HCT116 (cell line): ENCODE measurements around the gene TMEM185B. TPM values are rescaled to one million over a fixed set of nuclear protein-coding genes. Genes with fewer than 3 reads are reported as not detected.
A peak's percentile ranks its signal among the peaks of the same experiment; 100 is the strongest.

Experiments
- ATAC-seq: fragments of 200-7000 bp; cut with Tn5 transposase; 2 replicates; pipeline ENCODE4 v1.9.1; 2020; ENCODE audit warnings: mild to moderate bottlenecking, moderate library complexity
- BruUV-seq: library from RNA; stranded (reverse); fragments of 400-500 nt; replicated peaks from 2 replicates; lab custom pipeline; 2021; lab: Mats Ljungman, UMichigan
- CTCF ChIA-PET: fragments of 300-600 bp; sonication (Branson Sonifier 250); formaldehyde crosslinking; loops from one replicate; lab custom pipeline; 2021; ENCODE audit warnings: antibody characterized with exemption; lab: Charles Lee
- POLR2A ChIA-PET: fragments of 300-600, 350-600 bp; sonication (Branson Sonifier 250); formaldehyde crosslinking; loops from one replicate; lab custom pipeline; 2021; ENCODE audit warnings: antibody characterized with exemption; lab: Charles Lee
- RAD21 ChIA-PET, 2 experiments: fragments of 300-600 bp; sonication (Branson Sonifier 250); formaldehyde crosslinking; loops; one replicate each; lab custom pipeline; 2023; ENCODE audit warnings: low total read pairs in 2 of 2; ENCODE audit not compliant: uncharacterized antibody in 2 of 2, unreplicated experiment in 2 of 2, low non-redundant PET in 1 of 2; lab: Charles Lee
- DNase-seq: peaks from one replicate; pipeline ENCODE4 v3.0.0-alpha.2; 2010; ENCODE audit warnings: low read depth, low spot score
- H2AFZ ChIP-seq: fragments of 200-600 bp; shearing (Covaris generic), sonication (generic); 2 replicates; pipeline ENCODE4 v1.6.1; 2017; ENCODE audit warnings: low read depth, mixed run types, mixed read lengths, antibody characterized with exemption, low read length; ENCODE audit not compliant: poor library complexity, severe bottlenecking
- H3K27ac ChIP-seq: 2 replicates; pipeline ENCODE4 v1.5.1; 2012; ENCODE audit warnings: low read depth, low read length
- H3K27me3 ChIP-seq: fragments of 200-600 bp; sonication (generic); 2 replicates; pipeline ENCODE4 v1.6.1; 2016; ENCODE audit warnings: mixed run types, low read length, mixed read lengths; ENCODE audit not compliant: insufficient read depth
- H3K36me3 ChIP-seq, 2 experiments: fragments of 200-500 bp in 1 of 2; fragments of 200-600 bp in 1 of 2; sonication (Bioruptor generic) in 1 of 2; sonication (generic) in 1 of 2; 2 replicates each; pipeline versions ENCODE4 v1.5.1 to v1.6.1; 2014 to 2016; ENCODE audit warnings: low read length in 2 of 2, inconsistent platforms in 1 of 2, mixed read lengths in 1 of 2, mixed run types in 1 of 2; ENCODE audit not compliant: insufficient read depth in 2 of 2, control insufficient read depth in 1 of 2
- H3K4me1 ChIP-seq, 2 experiments: fragments of 200-600 bp in 1 of 2; sonication (generic) in 1 of 2; 2 replicates each; pipeline versions ENCODE4 v1.5.1 to v1.6.1; 2012 to 2017; ENCODE audit warnings: low read length in 2 of 2, inconsistent platforms in 1 of 2, mild to moderate bottlenecking in 1 of 2, mixed read lengths in 1 of 2, mixed run types in 1 of 2, moderate library complexity in 1 of 2; ENCODE audit not compliant: insufficient read depth in 2 of 2, control insufficient read depth in 1 of 2
- H3K4me2 ChIP-seq: fragments of 200-600 bp; sonication (generic); 2 replicates; pipeline ENCODE4 v1.6.1; 2017; ENCODE audit warnings: mixed run types, low read length, mixed read lengths
- H3K4me3 ChIP-seq, 2 experiments: fragments of 200-600 bp in 1 of 2; sonication (generic) in 1 of 2; replicated peaks in 1 of 2; 2 replicates each; pipeline ENCODE4 v1.5.1; 2011 to 2016; ENCODE audit warnings: low read length in 2 of 2, control low read depth in 1 of 2, low read depth in 1 of 2, mild to moderate bottlenecking in 1 of 2, mixed read lengths in 1 of 2, mixed run types in 1 of 2
- H3K79me2 ChIP-seq: fragments of 200-600 bp; sonication (generic); 2 replicates; pipeline ENCODE4 v1.6.1; 2017; ENCODE audit warnings: mild to moderate bottlenecking, mixed run types, low read length, moderate library complexity, mixed read lengths; ENCODE audit not compliant: insufficient read depth
- H3K9ac ChIP-seq: fragments of 200-600 bp; sonication (generic); 2 replicates; pipeline ENCODE4 v1.6.1; 2016; ENCODE audit warnings: low read length, mixed read lengths
- H3K9me2 ChIP-seq: fragments of 200-600 bp; sonication (generic), shearing (Covaris generic); 2 replicates; pipeline ENCODE4 v1.6.1; 2017; ENCODE audit warnings: mixed run types, mild to moderate bottlenecking, moderate library complexity; ENCODE audit not compliant: insufficient read depth
- H3K9me3 ChIP-seq, 2 experiments: fragments of 200-500 bp in 1 of 2; fragments of 200-600 bp in 1 of 2; sonication (Bioruptor generic) in 1 of 2; sonication (generic) in 1 of 2; 2 replicates each; pipeline ENCODE4 v1.6.1; 2014 to 2017; ENCODE audit warnings: low read length in 2 of 2, mixed read lengths in 2 of 2, inconsistent platforms in 1 of 2, low read depth in 1 of 2, mild to moderate bottlenecking in 1 of 2, mixed run types in 1 of 2, moderate library complexity in 1 of 2; ENCODE audit not compliant: control insufficient read depth in 1 of 2, insufficient read depth in 1 of 2
- H4K20me1 ChIP-seq: fragments of 200-600 bp; sonication (generic), shearing (Covaris generic); 2 replicates; pipeline ENCODE4 v1.6.1; 2017; ENCODE audit warnings: mixed run types, mild to moderate bottlenecking, moderate library complexity; ENCODE audit not compliant: insufficient read depth
- CBX3 ChIP-seq: IDR thresholded peaks from 2 replicates; pipeline ENCODE4 v1.6.1; 2012; ENCODE audit warnings: low read depth
- CEBPB ChIP-seq: IDR thresholded peaks from 2 replicates; pipeline ENCODE4 v1.6.1; 2012; ENCODE audit warnings: low read depth
- EGR1 ChIP-seq: IDR thresholded peaks from 2 replicates; pipeline ENCODE4 v1.6.1; 2012; ENCODE audit warnings: low read depth
- EZH2 ChIP-seq: fragments of 200-600 bp; sonication (generic); IDR thresholded peaks from 2 replicates; pipeline ENCODE4 v1.6.1; 2017; ENCODE audit warnings: antibody characterized with exemption, mixed run types
- FOSL1 ChIP-seq: IDR thresholded peaks from 2 replicates; pipeline ENCODE4 v1.6.1; 2012; ENCODE audit warnings: low read depth
- JUND ChIP-seq: IDR thresholded peaks from 2 replicates; pipeline ENCODE4 v1.6.1; 2012
- POLR2AphosphoS5 ChIP-seq: IDR thresholded peaks from 2 replicates; pipeline ENCODE4 v1.6.1; 2011; ENCODE audit warnings: mild to moderate bottlenecking, low read depth, low read length, moderate library complexity
- REST ChIP-seq: IDR thresholded peaks from 2 replicates; pipeline ENCODE4 v1.6.1; 2012; ENCODE audit warnings: low read depth
- SIN3A ChIP-seq: IDR thresholded peaks from 2 replicates; pipeline ENCODE4 v1.6.1; 2012; ENCODE audit warnings: low read depth
- YY1 ChIP-seq: IDR thresholded peaks from 2 replicates; pipeline ENCODE4 v1.6.1; 2011; ENCODE audit warnings: low read length, low read depth, moderate library complexity, mild to moderate bottlenecking; ENCODE audit not compliant: insufficient replicate concordance; ENCODE audit errors: extremely low read depth
- ZFX ChIP-seq: fragments of 450-650 bp; IDR thresholded peaks from 2 replicates; pipeline ENCODE4 v1.6.1; 2017
- intact Hi-C: fragments of 100-400 bp; cut with micrococcal nuclease; formaldehyde crosslinking; loops from 2 replicates; pipeline ENCODE4 v1.10.0; 2022
- total RNA-seq: library from RNA; stranded (reverse); gene quantifications from one replicate; pipeline ENCODE4 v1.2.1, GENCODE V29; 2021; ENCODE audit not compliant: unreplicated experiment
- TF ChIP-seq, protein P1 (sequence below), 3 experiments: fragments of 200-600 bp in 1 of 3; sonication (generic) in 1 of 3; IDR thresholded peaks in 2 of 3; conservative IDR thresholded peaks in 1 of 3; 2 replicates each; pipeline ENCODE4 v1.5.1; 2012 to 2017; ENCODE audit warnings: low read depth in 2 of 3, low read length in 2 of 3, antibody characterized with exemption in 1 of 3, borderline replicate concordance in 1 of 3, control low read depth in 1 of 3, mild to moderate bottlenecking in 1 of 3, mixed read lengths in 1 of 3, mixed run types in 1 of 3, moderate library complexity in 1 of 3; ENCODE audit not compliant: insufficient read depth in 1 of 3
- TF ChIP-seq, protein P2 (sequence below): IDR thresholded peaks from 2 replicates; pipeline ENCODE4 v1.6.1; 2012

Gene TMEM185B
- total RNA-seq, 1 experiment from 2014 or later: 27.1 TPM

DNA sequence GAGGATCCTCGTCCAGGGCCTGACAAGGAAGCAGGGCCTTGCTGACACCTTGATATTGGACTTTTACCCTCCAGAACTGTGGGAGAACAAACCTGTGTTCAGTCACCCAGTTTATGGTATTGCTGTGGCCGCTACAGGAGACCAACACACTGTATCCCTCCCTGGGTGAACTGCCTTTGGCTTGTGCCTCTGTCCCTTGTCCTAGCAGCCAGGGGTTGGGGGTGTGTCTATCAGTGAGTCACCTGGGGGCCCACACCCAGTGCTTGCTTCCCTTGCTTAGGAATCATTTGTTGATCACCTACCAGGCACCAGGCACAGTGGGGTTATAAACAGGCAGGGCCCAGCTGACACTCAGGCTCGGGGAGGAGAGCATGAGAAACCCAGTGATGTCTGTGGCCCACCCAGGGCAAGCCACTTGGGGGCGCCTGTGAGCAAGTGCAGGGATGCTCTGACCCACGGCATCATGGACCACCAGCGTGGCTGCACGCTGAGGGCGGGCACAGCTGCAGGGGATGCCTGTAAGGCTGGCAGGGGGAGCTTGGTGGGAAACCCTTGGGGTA lies 17.1 kb downstream of the TMEM185B start (continued):
- TF ChIP-seq FOSL1: peak; percentile 15; the same call in 1 of the 2 replicates
- TF ChIP-seq YY1: no peak
- TF ChIP-seq, all 23 proteins: peak for 4

GRCh38 chr2:120204945-120205670 lies 18.1 kb downstream of the TMEM185B start:
- no peak overlapping the region for H3K4me3 ChIP-seq
- H3K36me3 ChIP-seq: no peaks in the 10 kb centered on the region
- H3K9ac ChIP-seq: no peak overlapping the region
- no peak for TF ChIP-seq POLR2AphosphoS5
- no peak for TF ChIP-seq REST
- no peak for TF ChIP-seq EGR1
- no peak for TF ChIP-seq FOSL1
- TF ChIP-seq SIN3A: no peak
- TF ChIP-seq CEBPB: no peak
- TF ChIP-seq EZH2: no peak
- TF ChIP-seq, protein P1, sequence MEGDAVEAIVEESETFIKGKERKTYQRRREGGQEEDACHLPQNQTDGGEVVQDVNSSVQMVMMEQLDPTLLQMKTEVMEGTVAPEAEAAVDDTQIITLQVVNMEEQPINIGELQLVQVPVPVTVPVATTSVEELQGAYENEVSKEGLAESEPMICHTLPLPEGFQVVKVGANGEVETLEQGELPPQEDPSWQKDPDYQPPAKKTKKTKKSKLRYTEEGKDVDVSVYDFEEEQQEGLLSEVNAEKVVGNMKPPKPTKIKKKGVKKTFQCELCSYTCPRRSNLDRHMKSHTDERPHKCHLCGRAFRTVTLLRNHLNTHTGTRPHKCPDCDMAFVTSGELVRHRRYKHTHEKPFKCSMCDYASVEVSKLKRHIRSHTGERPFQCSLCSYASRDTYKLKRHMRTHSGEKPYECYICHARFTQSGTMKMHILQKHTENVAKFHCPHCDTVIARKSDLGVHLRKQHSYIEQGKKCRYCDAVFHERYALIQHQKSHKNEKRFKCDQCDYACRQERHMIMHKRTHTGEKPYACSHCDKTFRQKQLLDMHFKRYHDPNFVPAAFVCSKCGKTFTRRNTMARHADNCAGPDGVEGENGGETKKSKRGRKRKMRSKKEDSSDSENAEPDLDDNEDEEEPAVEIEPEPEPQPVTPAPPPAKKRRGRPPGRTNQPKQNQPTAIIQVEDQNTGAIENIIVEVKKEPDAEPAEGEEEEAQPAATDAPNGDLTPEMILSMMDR (IDR thresholded peaks at IDR 0.05 in 2 of 3, conservative IDR thresholded peaks at IDR 0.05 in 1 of 3; ENCODE audit: borderline replicate concordance in 1 of 3, insufficient read depth in 1 of 3, low read depth in 2 of 3, low read length in 2 of 3): no peak
- TF ChIP-seq JUND: no peak
- no peak for TF ChIP-seq YY1
- TF ChIP-seq, protein P2, sequence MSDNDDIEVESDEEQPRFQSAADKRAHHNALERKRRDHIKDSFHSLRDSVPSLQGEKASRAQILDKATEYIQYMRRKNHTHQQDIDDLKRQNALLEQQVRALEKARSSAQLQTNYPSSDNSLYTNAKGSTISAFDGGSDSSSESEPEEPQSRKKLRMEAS: no peak
- TF ChIP-seq ZFX: no peak
- no peak for TF ChIP-seq CBX3
- TF ChIP-seq, all 23 proteins: peak for 0
- no peak for ATAC-seq
- ChIA-PET RAD21 (no interaction called here), CTCF (no interaction called here), POLR2A (no interaction called here)
- Histone ChIP-seq H3K4me1 (peaks cover 0 to 11% of the 10 kb centered on the region in 2 experiments; a peak in 1 of 4 replicates), H2AFZ (no peak overlapping the region), H3K4me2 (no peak overlapping the region), H4K20me1 (no peaks in the 10 kb centered on the region), H3K27ac (no peak overlapping the region), H3K9me3 (no peaks in the 10 kb centered on the region), H3K9me2 (no peaks in the 10 kb centered on the region), H3K79me2 (peaks cover 19% of the 10 kb centered on the region), H3K27me3 (no peaks in the 10 kb centered on the region)
- no TSS peak for BruUV-seq
- intact Hi-C loops: no loop called here
- DNase-seq: no peak
